Neural cell (in vitro differentiated cells): ENCODE data around the gene AFF3. TPM values are rescaled to one million over a fixed set of nuclear protein-coding genes. Genes with fewer than 3 reads are reported as not detected.

Experiments
- H2AFZ ChIP-seq: fragments of 200-600, 300-800 bp; sonication (generic), shearing (Covaris generic); 2 replicates; pipeline ENCODE4 v1.6.0; 2014; ENCODE audit warnings: low read depth, mild to moderate bottlenecking, antibody characterized with exemption, low read length, moderate library complexity
- H3F3A ChIP-seq: fragments of 200-600 bp; shearing (Covaris generic); 2 replicates; pipeline ENCODE4 v1.6.1; 2016; ENCODE audit warnings: mild to moderate bottlenecking, moderate library complexity, mixed read lengths, antibody characterized with exemption, low read length; ENCODE audit not compliant: insufficient read depth, poor library complexity, severe bottlenecking
- H3K27ac ChIP-seq: fragments of 200-600, 300-800 bp; sonication (generic), shearing (Covaris generic); 2 replicates; pipeline ENCODE4 v1.5.1; 2014; ENCODE audit warnings: mild to moderate bottlenecking, low read length, moderate library complexity
- H3K27me3 ChIP-seq: fragments of 300-800, 200-600 bp; sonication (generic), shearing (Covaris generic); 2 replicates; pipeline ENCODE4 v1.6.0; 2014; ENCODE audit warnings: mild to moderate bottlenecking, low read depth, low read length, moderate library complexity; ENCODE audit not compliant: insufficient read depth
- H3K36me3 ChIP-seq: fragments of 300-800, 200-600 bp; sonication (generic), shearing (Covaris generic); 2 replicates; pipeline ENCODE4 v1.5.1; 2014; ENCODE audit warnings: mild to moderate bottlenecking, antibody characterized with exemption, low read length, moderate library complexity; ENCODE audit not compliant: insufficient read depth
- H3K4me2 ChIP-seq: fragments of 300-800, 200-600 bp; sonication (generic), shearing (Covaris generic); 2 replicates; pipeline ENCODE4 v1.6.0; 2014; ENCODE audit warnings: mild to moderate bottlenecking, low read length
- H3K4me3 ChIP-seq: fragments of 300-800, 200-600 bp; sonication (generic), shearing (Covaris generic); 2 replicates; pipeline ENCODE4 v1.5.1; 2014; ENCODE audit warnings: mild to moderate bottlenecking, low read length, moderate library complexity
- H3K79me2 ChIP-seq: fragments of 200-600 bp; shearing (Covaris generic); replicated peaks from 2 replicates; pipeline ENCODE4 v1.6.0; 2014; ENCODE audit warnings: mild to moderate bottlenecking, low read length, moderate library complexity; ENCODE audit not compliant: insufficient read depth
- H3K9ac ChIP-seq: fragments of 300-800, 200-600 bp; sonication (generic), shearing (Covaris generic); 2 replicates; pipeline ENCODE4 v1.6.1; 2016; ENCODE audit warnings: mild to moderate bottlenecking, low read length, mixed read lengths
- H3K9me2 ChIP-seq: fragments of 200-600 bp; shearing (Covaris generic); 2 replicates; pipeline ENCODE4 v1.6.1; 2016; ENCODE audit warnings: mild to moderate bottlenecking, low read length, mixed read lengths; ENCODE audit not compliant: insufficient read depth
- H3K9me3 ChIP-seq: fragments of 200-600, 300-800 bp; sonication (generic), shearing (Covaris generic); 2 replicates; pipeline ENCODE4 v1.6.1; 2016; ENCODE audit warnings: mild to moderate bottlenecking, mixed run types, low read length, moderate library complexity, mixed read lengths
- H4K20me1 ChIP-seq: fragments of 200-600 bp; shearing (Covaris generic); 2 replicates; pipeline ENCODE4 v1.6.1; 2016; ENCODE audit warnings: mild to moderate bottlenecking, mixed run types; ENCODE audit not compliant: insufficient read depth
- EP300 ChIP-seq: fragments of 450-650 bp; conservative IDR thresholded peaks from 2 replicates; pipeline ENCODE4 v1.6.1; 2014; ENCODE audit warnings: antibody characterized with exemption, mild to moderate bottlenecking, moderate library complexity; ENCODE audit not compliant: poor library complexity, severe bottlenecking
- EZH2 ChIP-seq: fragments of 200-600, 300-800 bp; shearing (Covaris generic), sonication (generic); IDR thresholded peaks from 2 replicates; pipeline ENCODE4 v1.6.1; 2014; ENCODE audit warnings: antibody characterized with exemption, low read length, borderline replicate concordance, mild to moderate bottlenecking; ENCODE audit not compliant: insufficient read depth, poor library complexity, severe bottlenecking
- MXI1 ChIP-seq: fragments of 450-650 bp; conservative IDR thresholded peaks from 2 replicates; pipeline ENCODE4 v1.6.1; 2014; ENCODE audit warnings: antibody characterized with exemption, mild to moderate bottlenecking; ENCODE audit not compliant: poor library complexity, severe bottlenecking
- POLR2AphosphoS5 ChIP-seq: IDR thresholded peaks from 2 replicates; pipeline ENCODE4 v1.6.1; 2012
- RAD21 ChIP-seq: fragments of 450-650 bp; conservative IDR thresholded peaks from 2 replicates; pipeline ENCODE4 v1.6.1; 2014; ENCODE audit warnings: antibody characterized with exemption, mild to moderate bottlenecking, moderate library complexity
- SMC3 ChIP-seq: fragments of 450-650 bp; conservative IDR thresholded peaks from 2 replicates; pipeline ENCODE4 v1.6.1; 2014; ENCODE audit warnings: antibody characterized with exemption, mild to moderate bottlenecking, moderate library complexity; ENCODE audit not compliant: poor library complexity
- TAF1 ChIP-seq: IDR thresholded peaks from 2 replicates; pipeline ENCODE4 v1.6.1; 2012; ENCODE audit warnings: low read depth
- polyA plus RNA-seq: library from polyadenylated mRNA; depleted of rRNA; stranded (reverse); fragments of >200 nt; gene quantifications from 2 replicates; pipeline ENCODE4 v1.2.3, GENCODE V29; 2014
- TF ChIP-seq, protein P1 (sequence below): fragments of 450-650 bp; IDR thresholded peaks from 2 replicates; pipeline ENCODE4 v1.5.1; 2014; ENCODE audit warnings: antibody characterized with exemption, mild to moderate bottlenecking, moderate library complexity; ENCODE audit not compliant: poor library complexity, severe bottlenecking
- TF ChIP-seq, protein P2 (sequence below): IDR thresholded peaks from 2 replicates; pipeline ENCODE4 v1.6.1; 2012; ENCODE audit warnings: borderline replicate concordance

AFF3 gene
- polyA plus RNA-seq, 1 donor from 2014 or later, result 5.1 TPM

DNA sequence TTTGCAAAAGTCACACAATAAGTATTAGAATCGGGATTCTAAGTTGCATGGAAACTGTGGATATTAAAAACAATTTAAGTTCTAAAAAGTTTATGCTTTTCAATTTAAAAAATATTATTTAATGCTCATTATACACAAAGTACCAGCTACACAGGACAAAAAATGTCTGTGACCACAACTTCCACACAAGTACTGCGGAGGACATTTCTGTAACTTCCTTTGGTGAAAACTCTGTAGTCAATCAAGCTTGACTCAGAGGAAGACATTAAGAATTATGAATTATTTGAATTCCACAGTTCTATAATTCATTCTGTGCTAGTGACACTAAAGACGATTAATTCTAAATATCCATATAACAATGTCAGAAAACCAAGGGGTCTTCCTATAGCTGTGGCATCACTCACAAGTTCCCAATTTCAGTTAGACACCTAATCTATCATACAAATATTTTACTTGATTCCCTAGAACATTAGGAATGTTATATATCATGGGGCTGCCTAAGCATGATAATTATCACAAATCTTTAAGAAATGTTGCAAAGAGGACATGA, 120.5 kb downstream of the AFF3 start:
- H3K27ac ChIP-seq, result no peak overlapping the region
- no peaks in the 10 kb centered on the region for H4K20me1 ChIP-seq
- no peak overlapping the region for H3K9ac ChIP-seq
- no peaks in the 10 kb centered on the region for H3K9me2 ChIP-seq
- no peaks in the 10 kb centered on the region for H3K9me3 ChIP-seq
- H3K4me2 ChIP-seq, result no peak overlapping the region
- peaks cover 13% of the 10 kb centered on the region for H3F3A ChIP-seq
- no peaks in the 10 kb centered on the region for H3K36me3 ChIP-seq
- TF ChIP-seq EP300, result no peak
- TF ChIP-seq, protein P1, sequence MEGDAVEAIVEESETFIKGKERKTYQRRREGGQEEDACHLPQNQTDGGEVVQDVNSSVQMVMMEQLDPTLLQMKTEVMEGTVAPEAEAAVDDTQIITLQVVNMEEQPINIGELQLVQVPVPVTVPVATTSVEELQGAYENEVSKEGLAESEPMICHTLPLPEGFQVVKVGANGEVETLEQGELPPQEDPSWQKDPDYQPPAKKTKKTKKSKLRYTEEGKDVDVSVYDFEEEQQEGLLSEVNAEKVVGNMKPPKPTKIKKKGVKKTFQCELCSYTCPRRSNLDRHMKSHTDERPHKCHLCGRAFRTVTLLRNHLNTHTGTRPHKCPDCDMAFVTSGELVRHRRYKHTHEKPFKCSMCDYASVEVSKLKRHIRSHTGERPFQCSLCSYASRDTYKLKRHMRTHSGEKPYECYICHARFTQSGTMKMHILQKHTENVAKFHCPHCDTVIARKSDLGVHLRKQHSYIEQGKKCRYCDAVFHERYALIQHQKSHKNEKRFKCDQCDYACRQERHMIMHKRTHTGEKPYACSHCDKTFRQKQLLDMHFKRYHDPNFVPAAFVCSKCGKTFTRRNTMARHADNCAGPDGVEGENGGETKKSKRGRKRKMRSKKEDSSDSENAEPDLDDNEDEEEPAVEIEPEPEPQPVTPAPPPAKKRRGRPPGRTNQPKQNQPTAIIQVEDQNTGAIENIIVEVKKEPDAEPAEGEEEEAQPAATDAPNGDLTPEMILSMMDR, result no peak
- TF ChIP-seq RAD21, result no peak
- no peak for TF ChIP-seq SMC3
- TF ChIP-seq, protein P2, sequence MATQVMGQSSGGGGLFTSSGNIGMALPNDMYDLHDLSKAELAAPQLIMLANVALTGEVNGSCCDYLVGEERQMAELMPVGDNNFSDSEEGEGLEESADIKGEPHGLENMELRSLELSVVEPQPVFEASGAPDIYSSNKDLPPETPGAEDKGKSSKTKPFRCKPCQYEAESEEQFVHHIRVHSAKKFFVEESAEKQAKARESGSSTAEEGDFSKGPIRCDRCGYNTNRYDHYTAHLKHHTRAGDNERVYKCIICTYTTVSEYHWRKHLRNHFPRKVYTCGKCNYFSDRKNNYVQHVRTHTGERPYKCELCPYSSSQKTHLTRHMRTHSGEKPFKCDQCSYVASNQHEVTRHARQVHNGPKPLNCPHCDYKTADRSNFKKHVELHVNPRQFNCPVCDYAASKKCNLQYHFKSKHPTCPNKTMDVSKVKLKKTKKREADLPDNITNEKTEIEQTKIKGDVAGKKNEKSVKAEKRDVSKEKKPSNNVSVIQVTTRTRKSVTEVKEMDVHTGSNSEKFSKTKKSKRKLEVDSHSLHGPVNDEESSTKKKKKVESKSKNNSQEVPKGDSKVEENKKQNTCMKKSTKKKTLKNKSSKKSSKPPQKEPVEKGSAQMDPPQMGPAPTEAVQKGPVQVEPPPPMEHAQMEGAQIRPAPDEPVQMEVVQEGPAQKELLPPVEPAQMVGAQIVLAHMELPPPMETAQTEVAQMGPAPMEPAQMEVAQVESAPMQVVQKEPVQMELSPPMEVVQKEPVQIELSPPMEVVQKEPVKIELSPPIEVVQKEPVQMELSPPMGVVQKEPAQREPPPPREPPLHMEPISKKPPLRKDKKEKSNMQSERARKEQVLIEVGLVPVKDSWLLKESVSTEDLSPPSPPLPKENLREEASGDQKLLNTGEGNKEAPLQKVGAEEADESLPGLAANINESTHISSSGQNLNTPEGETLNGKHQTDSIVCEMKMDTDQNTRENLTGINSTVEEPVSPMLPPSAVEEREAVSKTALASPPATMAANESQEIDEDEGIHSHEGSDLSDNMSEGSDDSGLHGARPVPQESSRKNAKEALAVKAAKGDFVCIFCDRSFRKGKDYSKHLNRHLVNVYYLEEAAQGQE, result no peak
- TF ChIP-seq MXI1, result no peak
- no peak for TF ChIP-seq POLR2AphosphoS5
- no peak for TF ChIP-seq EZH2
- TF ChIP-seq TAF1, result no peak
- H3K79me2 ChIP-seq, result peaks cover 5% of the 10 kb centered on the region
- no peak overlapping the region for H3K4me3 ChIP-seq
- H2AFZ ChIP-seq, result no peak overlapping the region
- no peaks in the 10 kb centered on the region for H3K27me3 ChIP-seq

DNA sequence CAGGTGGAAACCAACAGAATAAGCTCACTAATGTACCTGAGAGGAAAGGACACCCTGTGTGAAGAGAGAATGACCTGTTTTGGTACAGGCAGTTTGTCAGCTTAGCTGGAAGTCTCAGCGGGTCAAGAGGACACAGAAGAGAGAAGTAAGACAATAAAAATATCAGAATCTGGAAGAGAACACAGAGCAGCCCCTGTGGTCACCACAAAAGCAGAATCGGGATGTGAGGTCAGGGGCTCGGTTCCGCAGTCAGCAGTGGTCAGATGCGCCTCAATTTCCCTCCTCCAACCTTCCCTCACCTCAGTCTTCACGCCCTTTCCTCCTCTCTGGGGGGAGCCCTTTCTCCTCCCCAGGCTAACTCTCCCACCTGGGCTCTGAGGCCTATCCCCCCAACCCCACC, 122.9 kb downstream of the AFF3 start:
- no peak overlapping the region for H3K4me3 ChIP-seq
- H3K9me2 ChIP-seq, result no peaks in the 10 kb centered on the region
- H3K9ac ChIP-seq, result no peak overlapping the region
- H3K79me2 ChIP-seq, result peaks cover 5% of the 10 kb centered on the region
- no peak for TF ChIP-seq EZH2
- no peak for TF ChIP-seq RAD21
- no peak for TF ChIP-seq TAF1
- H3K9me3 ChIP-seq, result no peaks in the 10 kb centered on the region
- H3K27ac ChIP-seq, result no peak overlapping the region
- H3F3A ChIP-seq, result peaks cover 13% of the 10 kb centered on the region
- no peaks in the 10 kb centered on the region for H3K36me3 ChIP-seq
- H3K4me2 ChIP-seq, result no peak overlapping the region
- no peaks in the 10 kb centered on the region for H3K27me3 ChIP-seq
- H2AFZ ChIP-seq, result no peak overlapping the region
- H4K20me1 ChIP-seq, result no peaks in the 10 kb centered on the region
